CD4-positive, CD25-positive, alpha-beta regulatory T cell (primary cell): ENCODE data around the gene DCUN1D3. TPM values are rescaled to one million over a fixed set of nuclear protein-coding genes. Genes with fewer than 3 reads are reported as not detected.
"Not testable (repeated sequence)": the region's sequence is repeated elsewhere in the genome, so short reads cannot be mapped to it uniquely, and the experiment has no call there.

Experiments
- ATAC-seq, 2 donors: fragments of 150-1000 bp; cut with Tn5 transposase; one replicate each; pipeline ENCODE4 v1.10.0; 2021; ENCODE audit warnings: low read depth in 2 of 2, moderate number of reproducible peaks in 2 of 2, moderate library complexity in 1 of 2
- DNase-seq, 3 donors: peaks; one replicate each; pipeline versions ENCODE4 v3.0.0 to v3.0.0-alpha.2; 2012 to 2022; ENCODE audit warnings: mixed read lengths in 1 of 3
- H3K27ac ChIP-seq: one replicate; pipeline ENCODE4 v1.7.0; 2013; ENCODE audit warnings: mild to moderate bottlenecking, low read length; ENCODE audit not compliant: insufficient read depth, poor library complexity, severe bottlenecking
- H3K27me3 ChIP-seq: one replicate; pipeline ENCODE4 v1.7.0; 2013; ENCODE audit warnings: low read length; ENCODE audit not compliant: control insufficient read depth, insufficient read depth
- H3K36me3 ChIP-seq: one replicate; pipeline ENCODE4 v1.7.0; 2013; ENCODE audit warnings: mild to moderate bottlenecking, low read length, moderate library complexity; ENCODE audit not compliant: control insufficient read depth, insufficient read depth
- H3K4me1 ChIP-seq: 2 replicates; pipeline ENCODE4 v1.7.0; 2013; ENCODE audit warnings: mild to moderate bottlenecking, low read length; ENCODE audit not compliant: insufficient read depth, control insufficient read depth, poor library complexity, severe bottlenecking
- H3K4me3 ChIP-seq: one replicate; pipeline ENCODE4 v1.7.0; 2013; ENCODE audit warnings: low read depth, mild to moderate bottlenecking, low read length, moderate library complexity
- H3K9me3 ChIP-seq, 2 experiments: 1 replicate in 1 of 2; 2 replicates in 1 of 2; pipeline ENCODE4 v1.7.0; 2013; ENCODE audit warnings: low read length in 2 of 2, mild to moderate bottlenecking in 1 of 2, moderate library complexity in 1 of 2; ENCODE audit not compliant: control insufficient read depth in 2 of 2
- H3K27ac Mint-ChIP-seq, 3 donors: one replicate each; pipeline ENCODE4 v1.8.0; 2020 to 2022; ENCODE audit warnings: mild to moderate bottlenecking in 3 of 3, mixed read lengths in 3 of 3, moderate library complexity in 2 of 3
- H3K27me3 Mint-ChIP-seq: one replicate; pipeline ENCODE4 v1.8.0; 2022; ENCODE audit warnings: mild to moderate bottlenecking, mixed read lengths
- H3K36me3 Mint-ChIP-seq: one replicate; pipeline ENCODE4 v1.8.0; 2020; ENCODE audit warnings: mixed read lengths
- H3K4me1 Mint-ChIP-seq, 4 donors: one replicate each; pipeline ENCODE4 v1.8.0; 2020 to 2022; ENCODE audit warnings: mixed read lengths in 4 of 4, mild to moderate bottlenecking in 1 of 4
- H3K4me3 Mint-ChIP-seq, 4 donors: one replicate each; pipeline ENCODE4 v1.8.0; 2020 to 2022; ENCODE audit warnings: mild to moderate bottlenecking in 4 of 4, mixed read lengths in 4 of 4, moderate library complexity in 3 of 4
- H3K9me3 Mint-ChIP-seq, 7 donors: one replicate each; pipeline ENCODE4 v1.8.0; 2020 to 2022; ENCODE audit warnings: mixed read lengths in 7 of 7, mild to moderate bottlenecking in 3 of 7, moderate library complexity in 2 of 7
- polyA plus RNA-seq, 4 donors: library from polyadenylated mRNA; unstranded; fragments of 300-500 nt; fragmentation: Illumina TruSeq; gene quantifications; one replicate each; pipeline ENCODE4 v1.2.3, GENCODE V29; 2021
- total RNA-seq: library from RNA; stranded (reverse); gene quantifications from one replicate; pipeline ENCODE4 v1.2.3, GENCODE V29; 2022

The DCUN1D3 gene
- total and polyA plus RNA-seq, 5 donors from 2014 or later = 0.52 to 4.8 (median 1.7) TPM

DNA sequence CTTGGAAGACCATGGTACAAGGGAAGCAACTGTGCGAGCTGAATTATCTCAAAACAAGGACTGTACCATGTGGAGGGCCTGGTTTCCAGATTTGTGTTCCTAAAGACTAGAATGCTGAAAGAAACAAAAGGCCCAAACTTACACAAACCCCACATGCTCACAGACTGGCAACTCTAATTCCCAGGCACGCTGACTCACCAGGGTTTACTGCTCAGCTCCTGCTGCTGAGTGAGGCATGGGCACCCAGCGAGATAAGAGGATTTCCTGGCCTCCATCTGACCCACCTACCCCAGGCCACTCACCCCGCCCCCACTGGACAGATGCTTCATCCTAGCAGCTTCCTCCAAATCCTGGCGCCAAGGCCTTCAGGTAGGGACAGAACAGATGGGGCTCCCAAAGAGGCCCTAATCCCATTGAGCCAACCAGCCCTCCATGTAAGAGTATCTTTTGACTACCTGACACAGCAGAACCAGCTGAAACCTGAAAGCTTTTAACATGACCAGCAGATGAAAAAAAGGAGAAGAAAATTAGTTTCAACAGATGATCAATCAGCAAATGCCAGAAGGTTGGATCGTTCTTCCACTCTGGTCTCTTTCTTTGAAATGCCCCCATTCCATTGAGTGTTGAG, 33.9 kb downstream of the DCUN1D3 start:
- Histone ChIP-seq H3K27me3 (no peaks in the 10 kb centered on the region), H3K4me1 (no peaks in the 10 kb centered on the region), H3K36me3 (peaks cover 9% of the 10 kb centered on the region), H3K27ac (no peak overlapping the region), H3K9me3 (no peaks in the 10 kb centered on the region), H3K4me3 (no peak overlapping the region)
- H3K9me3 Mint-ChIP-seq = no peaks in the 10 kb centered on the region
- no peak overlapping the region for H3K4me3 Mint-ChIP-seq
- peaks cover 11 to 28% (median 27%) of the 10 kb centered on the region in 4 donors for H3K4me1 Mint-ChIP-seq
- no peak for DNase-seq
- H3K36me3 Mint-ChIP-seq = peaks cover 30% of the 10 kb centered on the region
- no peaks in the 10 kb centered on the region for H3K27me3 Mint-ChIP-seq
- no peak for ATAC-seq
- H3K27ac Mint-ChIP-seq = peak overlapping the region in 1 of 3 donors; percentile 10

DNA sequence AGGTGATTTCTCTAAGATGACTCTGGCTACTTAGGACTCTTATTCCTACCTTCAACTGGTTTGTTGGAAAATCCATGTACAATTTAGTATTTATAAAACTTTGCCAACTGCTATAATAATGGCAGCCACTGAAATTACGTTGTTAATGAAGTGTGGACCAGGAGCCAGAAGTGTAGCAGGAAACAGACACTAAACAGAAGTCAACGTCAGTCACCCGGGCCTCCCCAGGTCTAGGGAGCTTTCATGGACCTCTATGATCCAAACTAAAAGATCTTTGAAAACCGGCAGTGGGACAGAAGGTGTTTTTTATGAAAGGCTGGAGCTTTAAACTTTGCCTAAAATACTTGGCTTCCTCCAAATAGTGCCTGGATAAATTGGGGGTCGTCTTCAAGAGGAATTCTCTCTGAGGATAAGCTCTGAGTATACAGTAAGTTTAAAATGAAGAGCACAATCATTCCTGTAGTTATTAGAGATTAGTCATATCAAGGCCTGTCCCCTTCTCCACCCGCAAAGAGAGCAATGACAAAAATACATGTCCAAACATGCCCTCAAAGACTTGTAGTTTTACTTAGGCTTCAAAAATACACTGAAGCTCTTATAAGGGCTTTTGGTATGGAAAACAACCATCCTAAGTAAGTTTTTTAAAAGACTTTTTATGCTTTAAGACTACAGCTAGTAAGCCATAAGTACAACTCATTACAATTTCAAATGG, 34.6 kb downstream of the DCUN1D3 start:
- no peaks in the 10 kb centered on the region for H3K9me3 ChIP-seq

DNA sequence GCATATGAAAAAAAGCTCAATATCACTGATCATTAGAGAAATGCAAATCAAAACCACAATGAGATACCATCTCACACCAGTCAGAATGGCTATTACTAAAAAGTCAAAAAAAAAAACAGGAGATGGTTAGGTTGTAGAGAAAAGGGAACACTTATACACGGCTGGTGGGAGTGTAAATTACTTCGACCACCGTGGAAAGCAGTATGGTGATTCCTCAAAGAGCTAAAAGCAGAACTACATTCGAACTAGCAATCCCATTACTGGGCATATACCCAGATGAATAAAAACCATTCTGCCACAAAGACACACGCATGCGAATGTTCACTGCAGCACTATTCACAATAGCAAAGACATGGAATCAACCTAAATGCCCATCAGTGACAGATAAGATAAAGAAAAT, 35.8 kb downstream of the DCUN1D3 start:
- not testable (repeated sequence) for DNase-seq, H3K4me1 ChIP-seq, H3K27ac ChIP-seq, H3K9me3 Mint-ChIP-seq, H3K4me3 ChIP-seq, H3K9me3 ChIP-seq, H3K4me3 Mint-ChIP-seq, H3K27me3 ChIP-seq, ATAC-seq, H3K27me3 Mint-ChIP-seq
- Mint-ChIP-seq H3K27ac (peak overlapping the region in 2 of 3 donors; percentile 11 to 54), H3K36me3 (peaks cover 39% of the 10 kb centered on the region), H3K4me1 (peaks cover 11 to 31% (median 27%) of the 10 kb centered on the region in 4 donors)
- peaks cover 17% of the 10 kb centered on the region for H3K36me3 ChIP-seq

More for the DNA sequence above, 34.6 kb downstream of the DCUN1D3 start:
- DNase-seq (peak in 1 of 3 donors; percentile 52), ATAC-seq (no peak)
- H3K36me3 ChIP-seq = peaks cover 10% of the 10 kb centered on the region
- H3K4me1 ChIP-seq = no peaks in the 10 kb centered on the region
- H3K9me3 Mint-ChIP-seq = no peaks in the 10 kb centered on the region
- H3K36me3 Mint-ChIP-seq = peaks cover 30% of the 10 kb centered on the region
- H3K4me1 Mint-ChIP-seq = peaks cover 11 to 28% (median 27%) of the 10 kb centered on the region in 4 donors
- H3K4me3 Mint-ChIP-seq = no peak overlapping the region
- H3K4me3 ChIP-seq = no peak overlapping the region
- H3K27ac Mint-ChIP-seq = no peak overlapping the region
- H3K27me3 Mint-ChIP-seq = no peaks in the 10 kb centered on the region
- no peak overlapping the region for H3K27ac ChIP-seq
- H3K27me3 ChIP-seq = no peaks in the 10 kb centered on the region

DNA sequence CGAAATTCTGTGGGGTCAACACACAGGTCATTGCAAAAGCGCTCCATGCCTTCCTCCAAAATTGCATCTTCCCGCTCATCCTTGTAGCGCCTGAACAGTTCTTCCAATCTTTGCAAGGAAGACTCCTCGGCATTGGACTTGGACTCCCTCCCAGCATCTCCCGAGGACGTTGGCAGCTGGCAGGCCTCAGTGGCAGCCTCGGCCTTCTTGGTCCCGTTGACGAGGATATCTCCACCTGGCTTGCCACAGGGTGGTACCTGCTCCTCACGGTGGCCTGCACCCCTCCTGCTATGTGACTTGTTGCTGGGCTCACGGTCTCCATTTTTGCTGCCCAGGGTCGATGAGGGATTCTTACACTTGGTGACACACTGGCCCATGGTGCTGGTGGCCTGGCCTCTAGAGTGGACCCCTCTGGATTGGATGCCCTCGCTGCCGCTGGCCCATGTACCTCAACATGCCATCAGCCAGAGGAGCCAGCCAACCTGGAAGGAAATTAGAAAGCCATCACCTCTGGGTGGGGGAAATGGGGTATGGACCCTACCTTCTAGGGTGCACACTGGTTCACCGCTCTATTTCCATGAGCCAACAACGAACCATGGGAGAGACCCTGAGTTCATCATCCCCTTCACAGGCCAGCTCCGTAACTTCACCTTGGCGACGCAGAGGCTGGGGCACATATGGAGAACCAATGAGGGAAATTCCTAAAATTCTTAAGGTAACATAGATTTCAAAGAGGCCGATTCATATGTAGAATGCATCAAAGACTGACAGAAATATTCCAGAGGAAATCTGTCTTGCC, 37.8 kb downstream of the DCUN1D3 start:
- peaks cover 17% of the 10 kb centered on the region for H3K36me3 ChIP-seq
- no peaks in the 10 kb centered on the region for H3K9me3 ChIP-seq
- peaks cover 34% of the 10 kb centered on the region for H3K36me3 Mint-ChIP-seq
- no peaks in the 10 kb centered on the region for H3K27me3 Mint-ChIP-seq
- H3K27ac Mint-ChIP-seq = peak overlapping the region in 2 of 3 donors; percentile 42 to 82
- no peaks in the 10 kb centered on the region for H3K27me3 ChIP-seq
- H3K4me3 Mint-ChIP-seq = peak overlapping the region in 1 of 4 donors; percentile 54
- no peak overlapping the region for H3K27ac ChIP-seq
- peaks cover 11 to 28% (median 26%) of the 10 kb centered on the region in 4 donors for H3K4me1 Mint-ChIP-seq
- DNase-seq (no peak), ATAC-seq (no peak)
- no peak overlapping the region for H3K4me3 ChIP-seq
- H3K4me1 ChIP-seq = no peaks in the 10 kb centered on the region
- no peaks in the 10 kb centered on the region for H3K9me3 Mint-ChIP-seq

DNA sequence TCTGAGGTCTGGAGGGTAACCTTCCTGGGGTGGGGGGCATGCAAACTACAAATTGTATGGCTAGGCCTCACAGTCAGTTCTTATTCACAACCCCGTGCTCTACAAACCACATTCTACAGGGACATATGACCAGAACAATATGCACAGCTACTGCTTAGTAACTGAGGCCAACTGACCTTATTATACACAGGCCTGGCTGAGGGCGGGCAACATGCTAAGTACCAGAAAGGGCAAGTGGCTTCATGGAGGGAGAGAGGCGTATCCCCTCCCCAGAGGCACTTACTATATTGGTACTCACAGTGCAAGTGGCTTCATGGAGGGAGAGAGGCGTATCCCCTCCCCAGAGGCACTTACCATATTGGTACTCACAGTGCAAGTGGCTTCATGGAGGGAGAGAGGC, 39.2 kb downstream of the DCUN1D3 start:
- not testable (repeated sequence) for H3K9me3 Mint-ChIP-seq, H3K27ac ChIP-seq, H3K27ac Mint-ChIP-seq, ATAC-seq, H3K4me3 ChIP-seq, H3K27me3 ChIP-seq, H3K4me1 ChIP-seq, DNase-seq, H3K9me3 ChIP-seq, H3K27me3 Mint-ChIP-seq, H3K4me3 Mint-ChIP-seq
- peaks cover 40% of the 10 kb centered on the region for H3K36me3 Mint-ChIP-seq
- H3K36me3 ChIP-seq = peaks cover 17% of the 10 kb centered on the region
- peaks cover 11 to 21% (median 19%) of the 10 kb centered on the region in 4 donors for H3K4me1 Mint-ChIP-seq

DNA sequence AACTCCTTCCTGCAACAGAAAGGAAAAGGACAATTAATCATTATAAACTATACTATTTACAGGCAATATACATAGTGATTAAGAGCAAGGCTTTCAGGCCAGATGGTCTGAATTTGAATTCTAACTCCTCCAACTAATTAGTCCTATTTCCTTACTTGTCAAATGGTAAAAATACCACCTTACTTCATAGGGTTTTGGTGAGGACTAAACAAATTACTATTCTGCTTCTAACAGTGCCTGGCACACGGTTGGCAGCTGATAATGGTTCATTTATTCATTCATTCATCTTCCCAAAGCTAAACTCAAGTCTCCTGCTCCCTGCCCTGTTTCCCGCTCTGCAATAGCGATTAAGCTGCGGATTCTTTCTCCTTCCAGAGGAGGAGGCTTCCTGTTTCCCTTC, 39.8 kb downstream of the DCUN1D3 start:
- ATAC-seq (no peak), DNase-seq (no peak)
- Mint-ChIP-seq H3K9me3 (no peaks in the 10 kb centered on the region), H3K36me3 (peaks cover 44% of the 10 kb centered on the region), H3K4me1 (peaks cover 11 to 16% (median 13%) of the 10 kb centered on the region in 4 donors), H3K27ac (peak overlapping the region in 1 of 3 donors; percentile 14), H3K4me3 (no peak overlapping the region), H3K27me3 (no peaks in the 10 kb centered on the region)
- Histone ChIP-seq H3K4me1 (no peaks in the 10 kb centered on the region), H3K4me3 (no peak overlapping the region), H3K9me3 (no peaks in the 10 kb centered on the region), H3K27me3 (no peaks in the 10 kb centered on the region), H3K27ac (no peak overlapping the region), H3K36me3 (peaks cover 17% of the 10 kb centered on the region)

DNA sequence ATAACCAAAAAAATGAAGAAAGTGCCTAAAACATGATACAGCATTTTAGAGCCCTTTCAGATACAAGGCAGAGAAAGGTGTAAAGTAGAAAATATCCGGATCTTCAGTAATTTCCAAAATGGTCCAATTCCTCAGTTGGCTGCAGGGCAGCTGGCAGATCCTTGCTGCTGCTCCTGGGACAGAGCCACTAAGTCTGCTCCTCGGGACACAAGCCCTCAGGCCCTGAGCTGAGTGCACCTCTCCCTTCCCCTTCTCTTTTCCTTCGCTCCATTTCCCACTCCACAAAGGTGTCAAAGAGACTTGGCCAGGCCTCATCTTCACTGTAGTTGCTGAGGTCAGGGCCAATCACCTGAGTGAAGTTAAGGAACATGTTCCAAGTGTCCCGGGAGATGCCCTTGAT, 40.5 kb downstream of the DCUN1D3 start:
- H3K4me1 ChIP-seq = no peaks in the 10 kb centered on the region
- peaks cover 17% of the 10 kb centered on the region for H3K36me3 ChIP-seq
- Mint-ChIP-seq H3K27ac (peak overlapping the region in 1 of 3 donors; percentile 14), H3K36me3 (peaks cover 48% of the 10 kb centered on the region), H3K9me3 (no peaks in the 10 kb centered on the region), H3K27me3 (no peaks in the 10 kb centered on the region), H3K4me3 (no peak overlapping the region), H3K4me1 (peaks cover 8 to 14% (median 12%) of the 10 kb centered on the region in 4 donors)
- H3K4me3 ChIP-seq = no peak overlapping the region
- H3K27ac ChIP-seq = no peak overlapping the region
- DNase-seq (no peak), ATAC-seq (no peak)
- no peaks in the 10 kb centered on the region for H3K27me3 ChIP-seq
- H3K9me3 ChIP-seq = no peaks in the 10 kb centered on the region
